IMR-90 (cell line): ENCODE data around the gene NMUR1. TPM values are rescaled to one million over a fixed set of nuclear protein-coding genes. Genes with fewer than 3 reads are reported as not detected.

Source experiments
- ATAC-seq: fragments of 200-7000 bp; cut with Tn5 transposase; 2 replicates; pipeline ENCODE4 v1.9.1; 2020; ENCODE audit warnings: low read depth, mild to moderate bottlenecking, moderate library complexity
- BruUV-seq: library from RNA; stranded (reverse); fragments of 400-500 nt; replicated peaks from 2 replicates; lab custom pipeline; 2021; lab: Mats Ljungman, UMichigan
- CTCF ChIA-PET: fragments of 300-600 bp; formaldehyde crosslinking; extraction: SDS; loops from one replicate; lab custom pipeline; 2021; ENCODE audit warnings: antibody characterized with exemption; lab: Yijun Ruan, JAX
- POLR2A ChIA-PET: fragments of 300-600 bp; sonication (Branson Sonifier 250); formaldehyde crosslinking; loops from one replicate; lab custom pipeline; 2022; ENCODE audit warnings: antibody characterized with exemption; ENCODE audit not compliant: unreplicated experiment; lab: Charles Lee
- DNase-seq: peaks from one replicate; pipeline ENCODE4 v3.0.0; 2013
- H2AFZ ChIP-seq: replicated peaks from 2 replicates; pipeline ENCODE3; 2013; ENCODE audit warnings: low read length, mild to moderate bottlenecking; ENCODE audit not compliant: poor library complexity
- H2AK5ac ChIP-seq: 2 replicates; pipeline ENCODE4 v1.6.1; 2013; ENCODE audit warnings: low read depth, low read length, inconsistent platforms
- H2AK9ac ChIP-seq: replicated peaks from 2 replicates; pipeline ENCODE3; 2013; ENCODE audit warnings: mild to moderate bottlenecking, low read depth, low read length, moderate library complexity; ENCODE audit not compliant: poor library complexity
- H2BK120ac ChIP-seq: 2 replicates; pipeline ENCODE4 v1.6.1; 2013; ENCODE audit warnings: low read depth, low read length, inconsistent platforms
- H2BK15ac ChIP-seq: 3 replicates; pipeline ENCODE4 v1.6.1; 2013; ENCODE audit warnings: low read depth, low read length, inconsistent platforms
- H2BK20ac ChIP-seq: 2 replicates; pipeline ENCODE4 v1.6.1; 2013; ENCODE audit warnings: low read depth, mild to moderate bottlenecking, inconsistent platforms, low read length, moderate library complexity
- H2BK5ac ChIP-seq: 2 replicates; pipeline ENCODE4 v1.6.1; 2013; ENCODE audit warnings: mild to moderate bottlenecking, low read depth, low read length, inconsistent platforms; ENCODE audit not compliant: poor library complexity, severe bottlenecking
- H3K14ac ChIP-seq: replicated peaks from 2 replicates; pipeline ENCODE4 v1.6.1; 2013; ENCODE audit warnings: low read depth, low read length, inconsistent platforms
- H3K18ac ChIP-seq: 2 replicates; pipeline ENCODE4 v1.6.1; 2013; ENCODE audit warnings: low read depth, low read length, control low read depth
- H3K23ac ChIP-seq: 2 replicates; pipeline ENCODE4 v1.6.1; 2013; ENCODE audit warnings: low read depth, low read length, inconsistent platforms
- H3K27ac ChIP-seq: 2 replicates; pipeline ENCODE4 v1.5.1; 2013; ENCODE audit warnings: mild to moderate bottlenecking, control low read depth, low read length; ENCODE audit not compliant: insufficient read depth
- H3K27me3 ChIP-seq: 2 replicates; pipeline ENCODE4 v1.6.1; 2013; ENCODE audit warnings: low read length; ENCODE audit not compliant: control insufficient read depth, insufficient read depth
- H3K36me3 ChIP-seq: 2 replicates; pipeline ENCODE4 v1.6.1; 2013; ENCODE audit warnings: low read length, mixed read lengths; ENCODE audit not compliant: control insufficient read depth, insufficient read depth
- H3K4ac ChIP-seq: 2 replicates; pipeline ENCODE4 v1.6.1; 2013; ENCODE audit warnings: low read depth, low read length, inconsistent platforms
- H3K4me1 ChIP-seq: 2 replicates; pipeline ENCODE4 v1.6.1; 2013; ENCODE audit warnings: low read length, mixed read lengths; ENCODE audit not compliant: control insufficient read depth, insufficient read depth
- H3K4me2 ChIP-seq: 2 replicates; pipeline ENCODE4 v1.6.1; 2013; ENCODE audit warnings: low read depth, mild to moderate bottlenecking, control low read depth, low read length, moderate library complexity
- H3K4me3 ChIP-seq: 2 replicates; pipeline ENCODE4 v1.5.1; 2013; ENCODE audit warnings: low read depth, mild to moderate bottlenecking, control low read depth, low read length, moderate library complexity; ENCODE audit not compliant: insufficient read depth
- H3K56ac ChIP-seq: 2 replicates; pipeline ENCODE4 v1.6.1; 2013; ENCODE audit warnings: low read length, inconsistent platforms; ENCODE audit not compliant: insufficient read depth; ENCODE audit errors: extremely low read depth
- H3K79me1 ChIP-seq, 2 experiments: 2 replicates each; pipeline ENCODE4 v1.6.1; 2013; ENCODE audit warnings: low read length in 2 of 2, inconsistent platforms in 1 of 2, low read depth in 1 of 2
- H3K9ac ChIP-seq: 2 replicates; pipeline ENCODE4 v1.6.1; 2013; ENCODE audit warnings: low read depth, low read length, control low read depth
- H3K9me1 ChIP-seq: 2 replicates; pipeline ENCODE4 v1.6.1; 2013; ENCODE audit warnings: low read length, inconsistent platforms; ENCODE audit not compliant: insufficient read depth
- H3K9me3 ChIP-seq: 2 replicates; pipeline ENCODE4 v1.6.1; 2013; ENCODE audit warnings: low read length; ENCODE audit not compliant: control insufficient read depth, insufficient read depth
- H4K20me1 ChIP-seq: 2 replicates; pipeline ENCODE4 v1.6.1; 2013; ENCODE audit warnings: low read length, inconsistent platforms; ENCODE audit not compliant: insufficient read depth
- H4K5ac ChIP-seq: 2 replicates; pipeline ENCODE4 v1.6.1; 2013; ENCODE audit warnings: mild to moderate bottlenecking, low read depth, low read length, control low read depth
- H4K8ac ChIP-seq, 2 experiments: 2 replicates each; pipeline ENCODE4 v1.6.1; 2013; ENCODE audit warnings: low read depth in 2 of 2, low read length in 2 of 2, control low read depth in 1 of 2, inconsistent platforms in 1 of 2
- H4K91ac ChIP-seq: 2 replicates; pipeline ENCODE4 v1.6.1; 2013; ENCODE audit warnings: low read depth, low read length, inconsistent platforms; ENCODE audit not compliant: insufficient read depth
- CHD1 ChIP-seq: IDR thresholded peaks from 2 replicates; pipeline ENCODE4 v1.6.1; 2012; ENCODE audit warnings: low read depth, low read length, improper control_type of control experiment
- CTCF ChIP-seq: conservative IDR thresholded peaks from 2 replicates; pipeline ENCODE4 v1.5.1; 2012; ENCODE audit warnings: mild to moderate bottlenecking, low read depth, low read length, improper control_type of control experiment
- ELK1 ChIP-seq: fragments of 150-350 bp; IDR thresholded peaks from 2 replicates; pipeline ENCODE4 v1.6.1; 2016; ENCODE audit warnings: low read depth, mild to moderate bottlenecking, low read length, moderate library complexity, borderline replicate concordance
- MAFK ChIP-seq: IDR thresholded peaks from 2 replicates; pipeline ENCODE4 v1.6.1; 2012; ENCODE audit warnings: low read depth, low read length, improper control_type of control experiment
- MAZ ChIP-seq: IDR thresholded peaks from 2 replicates; pipeline ENCODE4 v1.6.1; 2012; ENCODE audit warnings: low read depth, mild to moderate bottlenecking, low read length, improper control_type of control experiment, moderate library complexity, borderline replicate concordance
- MXI1 ChIP-seq: IDR thresholded peaks from 2 replicates; pipeline ENCODE4 v1.6.1; 2012; ENCODE audit warnings: low read depth, mild to moderate bottlenecking, low read length, moderate library complexity, borderline replicate concordance
- NFE2L2 ChIP-seq: fragments of 150-350 bp; IDR thresholded peaks from 2 replicates; pipeline ENCODE4 v1.6.1; 2016; ENCODE audit warnings: low read depth, mild to moderate bottlenecking, low read length
- RAD21 ChIP-seq: IDR thresholded peaks from 2 replicates; pipeline ENCODE4 v1.6.1; 2012; ENCODE audit warnings: low read length, improper control_type of control experiment
- RCOR1 ChIP-seq: IDR thresholded peaks from 2 replicates; pipeline ENCODE4 v1.6.1; 2012; ENCODE audit warnings: mild to moderate bottlenecking, low read length, improper control_type of control experiment; ENCODE audit not compliant: insufficient replicate concordance
- RFX5 ChIP-seq: IDR thresholded peaks from 2 replicates; pipeline ENCODE4 v1.8.0; 2012; ENCODE audit warnings: low read depth, mild to moderate bottlenecking, low read length, moderate library complexity
- SMC3 ChIP-seq: fragments of 150-350 bp; IDR thresholded peaks from 2 replicates; pipeline ENCODE4 v1.6.1; 2016; ENCODE audit warnings: low read depth, mild to moderate bottlenecking, antibody characterized with exemption, low read length, moderate library complexity
- USF2 ChIP-seq: fragments of 150-350 bp; IDR thresholded peaks from 2 replicates; pipeline ENCODE4 v1.6.1; 2017; ENCODE audit warnings: mild to moderate bottlenecking, antibody characterized with exemption, low read length, low read depth
- WGBS, 2 experiments: methylation state at CpG; one replicate each; pipeline versions ENCODE4 v1.1.5 to v1.1.7; 2013; ENCODE audit warnings: missing lambda C conversion rate in 2 of 2; ENCODE audit not compliant: insufficient read length in 1 of 2; ENCODE audit errors: extremely low coverage in 2 of 2; 5-methylcytosine and 5-hydroxymethylcytosine counted together
- dilution Hi-C: fragments of 300-500 bp; cut with HindIII; formaldehyde crosslinking; loops from one replicate; pipeline ENCODE4 v1.14.3; 2018; ENCODE audit warnings: low sequenced_read_pairs; ENCODE audit not compliant: unreplicated experiment
- in situ Hi-C: fragments of 300-500 bp; cut with MboI; formaldehyde crosslinking; loops from 3 replicates; pipeline ENCODE4 v1.14.3; 2019; ENCODE audit warnings: low sequenced_read_pairs, inconsistent platforms, mixed read lengths
- intact Hi-C: fragments of 100-400 bp; cut with micrococcal nuclease; formaldehyde crosslinking; loops from 2 replicates; pipeline ENCODE4 v1.10.0; 2022
- polyA plus RNA-seq, 3 experiments: library from polyadenylated mRNA; depleted of rRNA; stranded (reverse); fragments of >200 nt; gene quantifications; 2 replicates each; pipeline ENCODE4 v1.2.3, GENCODE V29; 2012; ENCODE audit warnings: low replicate concordance in 1 of 3
- total RNA-seq: library from RNA; depleted of rRNA; stranded (reverse); fragments of >200 nt; gene quantifications from 2 replicates; pipeline ENCODE4 v1.2.3, GENCODE V29; 2012

NMUR1 gene
- total and polyA plus RNA-seq, 2 of the 4 experiments (the other 2 are of a cell fraction), result not detected

DNA sequence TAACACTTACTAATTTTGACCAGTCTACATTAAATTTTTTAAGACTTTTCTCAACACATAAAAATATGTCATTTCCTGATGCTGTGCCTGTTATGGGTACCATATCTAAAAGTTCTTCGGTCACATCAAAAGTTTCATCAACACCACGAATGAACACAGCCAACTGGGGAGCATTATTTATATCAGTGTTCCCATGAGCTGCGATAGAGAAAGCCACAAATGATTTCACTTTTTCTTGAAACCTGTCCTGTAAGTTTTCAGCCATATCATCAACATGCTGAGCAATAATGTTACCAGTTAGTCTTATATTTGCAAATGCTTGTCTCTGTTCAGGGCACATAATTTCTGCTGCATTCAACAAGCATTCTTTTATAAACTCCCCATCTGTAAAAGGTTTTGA lies 35.6 kb downstream of the NMUR1 start:
- no peaks in the 10 kb centered on the region for H3K9me3 ChIP-seq
- H3K23ac ChIP-seq, result no peak overlapping the region
- H3K4ac ChIP-seq, result no peak overlapping the region
- POLR2A ChIA-PET, result no interaction called here
- WGBS, 2 experiments, result 78% methylated on average over 3 of the region's 3 CpGs; no CpG with 5 or more reads in 1 of the 2 experiments
- H4K8ac ChIP-seq, result no peak overlapping the region
- no peak overlapping the region for H2AK5ac ChIP-seq
- H3K4me1 ChIP-seq, result no peaks in the 10 kb centered on the region
- H2AFZ ChIP-seq, result no peak overlapping the region
- in situ Hi-C loops (no loop called here), dilution Hi-C loops (no loop called here), intact Hi-C loops (no loop called here)
- ATAC-seq (no peak), DNase-seq (no peak)
- TF ChIP-seq MAZ (no peak), SMC3 (no peak), CHD1 (no peak), RFX5 (no peak), ELK1 (no peak), NFE2L2 (no peak), RAD21 (no peak), MXI1 (no peak), USF2 (no peak), CTCF (no peak), MAFK (no peak), RCOR1 (no peak)
- no peak overlapping the region for H3K18ac ChIP-seq
- H3K27ac ChIP-seq, result no peak overlapping the region
- no peak overlapping the region for H3K4me2 ChIP-seq
- no peaks in the 10 kb centered on the region for H4K20me1 ChIP-seq
- no peaks in the 10 kb centered on the region for H3K36me3 ChIP-seq
- no peak overlapping the region for H2BK15ac ChIP-seq
- no peak overlapping the region for H3K56ac ChIP-seq
- H4K5ac ChIP-seq, result no peak overlapping the region
- no peaks in the 10 kb centered on the region for H3K79me1 ChIP-seq
- H4K91ac ChIP-seq, result no peak overlapping the region
- no peaks in the 10 kb centered on the region for H3K9me1 ChIP-seq
- H3K9ac ChIP-seq, result no peak overlapping the region
- no peak overlapping the region for H2BK120ac ChIP-seq
- H2AK9ac ChIP-seq, result no peak overlapping the region
- H2BK5ac ChIP-seq, result no peak overlapping the region
- H3K14ac ChIP-seq, result no peak overlapping the region
- H3K27me3 ChIP-seq, result no peaks in the 10 kb centered on the region
- no TSS peak for BruUV-seq
- no peak overlapping the region for H2BK20ac ChIP-seq
- no peak overlapping the region for H3K4me3 ChIP-seq
- CTCF ChIA-PET, result no interaction called here
